HG02852 (cell line): ENCODE data around the gene SYVN1.
"Not testable (repeated sequence)": the region's sequence is repeated elsewhere in the genome, so short reads cannot be mapped to it uniquely, and the experiment has no call there.

Experiments used
- ATAC-seq: cut with Tn5 transposase; IDR thresholded peaks from one replicate; pipeline ENCODE4 v1.9.1; 2021; ENCODE audit warnings: mild to moderate bottlenecking, moderate library complexity; ENCODE audit not compliant: unreplicated experiment

The SYVN1 gene

DNA sequence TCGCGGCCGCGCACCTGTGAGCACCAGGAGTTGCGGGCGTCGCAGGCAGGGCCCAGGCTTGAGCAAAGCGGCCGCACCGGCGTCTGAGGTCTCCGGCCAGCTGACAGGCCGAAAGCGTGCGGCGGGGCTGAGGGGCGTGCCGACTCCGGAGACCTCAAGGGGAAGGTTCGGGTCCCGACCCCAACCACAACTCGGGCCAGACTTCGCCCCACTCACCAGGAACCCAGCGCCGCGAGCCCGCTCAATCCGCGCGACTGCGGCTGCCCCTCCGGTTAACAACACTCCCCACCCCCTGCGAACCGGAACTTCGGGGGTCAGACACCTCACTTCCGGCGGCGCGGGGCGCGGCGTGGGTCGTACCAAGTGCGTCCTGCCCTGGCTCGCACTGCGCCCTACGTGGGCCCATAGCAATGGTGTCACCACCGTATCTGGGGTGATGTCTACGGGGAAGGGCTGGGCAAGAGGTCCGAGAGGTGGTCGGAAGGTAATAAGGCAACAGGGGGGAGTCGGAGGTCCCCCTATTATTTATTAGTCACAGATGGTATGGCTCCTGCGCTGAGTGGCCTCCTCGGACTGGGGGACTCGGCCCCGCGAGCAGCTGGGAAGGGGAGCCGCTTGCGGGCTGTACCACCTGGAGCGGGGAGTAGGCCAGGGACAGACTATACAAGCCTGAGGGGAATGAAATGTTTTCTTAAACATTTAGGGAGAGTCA is at the start of gene SYVN1:
SYVN1 (minus strand) TSS at position 280 of the 712 bp plus-strand sequence. CDS start 918 bp downstream, outside the sequence.
- ATAC-seq, result peak; percentile 54

DNA sequence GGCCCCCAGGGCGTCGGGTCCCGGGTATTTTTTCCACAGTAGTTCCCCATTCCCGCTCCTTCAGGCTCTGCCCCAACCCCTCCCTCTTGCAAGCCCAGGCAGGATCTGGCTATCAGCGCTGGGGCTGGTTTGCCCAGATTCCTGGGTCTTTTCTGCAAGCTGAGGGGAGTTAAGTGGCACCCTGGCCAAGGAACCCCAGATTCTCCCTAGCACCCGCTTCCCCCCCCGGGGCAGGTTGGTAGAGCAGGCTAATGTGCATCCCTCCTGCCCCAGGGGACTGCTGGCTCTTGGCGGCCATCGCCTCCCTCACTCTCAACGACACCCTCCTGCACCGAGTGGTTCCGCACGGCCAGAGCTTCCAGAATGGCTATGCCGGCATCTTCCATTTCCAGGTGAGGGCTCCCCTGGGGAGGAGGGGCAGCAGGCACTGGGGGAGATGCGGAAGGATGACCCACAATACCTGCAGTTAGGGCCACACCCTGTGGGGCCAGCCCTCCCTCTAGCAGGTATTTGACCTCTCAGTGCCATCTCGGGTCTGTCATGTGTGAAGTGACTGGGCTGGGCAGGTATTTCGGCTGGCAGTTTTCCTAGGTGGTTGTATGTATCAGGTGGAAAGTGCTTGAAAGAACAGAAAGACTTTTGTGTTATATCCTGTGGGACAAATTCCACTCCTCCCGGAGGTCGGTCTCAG is 49.0 kb upstream of the SYVN1 start:
- no peak for ATAC-seq

DNA sequence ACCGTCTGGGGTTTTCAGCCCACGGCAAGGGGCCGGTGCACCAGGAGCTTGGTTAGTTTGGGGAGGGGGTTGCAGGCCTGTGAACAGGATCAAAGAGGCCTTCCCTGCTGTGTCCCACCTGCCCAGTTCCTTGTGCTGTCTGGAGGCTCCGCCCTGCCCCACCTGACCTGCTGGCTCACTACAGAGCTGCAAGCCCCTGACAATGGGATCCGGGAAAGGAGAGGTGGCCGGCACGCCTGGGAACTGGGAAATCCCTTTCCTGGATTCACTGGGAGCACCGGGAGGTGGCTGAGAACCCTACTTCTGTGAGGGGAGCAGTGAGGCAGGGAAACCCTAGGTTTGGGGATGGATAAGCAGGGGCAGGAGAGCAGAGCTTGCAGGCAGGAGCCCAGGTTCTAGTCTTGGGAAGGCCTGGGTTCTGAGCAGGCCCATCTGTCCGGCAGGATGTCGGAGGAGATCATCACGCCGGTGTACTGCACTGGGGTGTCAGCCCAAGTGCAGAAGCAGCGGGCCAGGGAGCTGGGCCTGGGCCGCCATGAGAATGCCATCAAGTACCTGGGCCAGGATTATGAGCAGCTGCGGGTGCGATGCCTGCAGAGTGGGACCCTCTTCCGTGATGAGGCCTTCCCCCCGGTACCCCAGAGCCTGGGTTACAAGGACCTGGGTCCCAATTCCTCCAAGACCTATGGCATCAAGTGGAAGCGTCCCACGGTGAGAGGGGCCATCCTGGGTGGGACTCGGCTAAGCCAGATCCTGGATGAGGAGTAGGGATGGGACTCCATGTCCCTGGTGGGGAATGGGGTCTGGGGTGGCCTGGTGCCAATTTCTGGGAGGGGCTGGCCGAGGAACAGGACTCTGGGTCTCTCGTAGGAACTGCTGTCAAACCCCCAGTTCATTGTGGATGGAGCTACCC is 48.2 kb upstream of the SYVN1 start:
- ATAC-seq, result no peak

DNA sequence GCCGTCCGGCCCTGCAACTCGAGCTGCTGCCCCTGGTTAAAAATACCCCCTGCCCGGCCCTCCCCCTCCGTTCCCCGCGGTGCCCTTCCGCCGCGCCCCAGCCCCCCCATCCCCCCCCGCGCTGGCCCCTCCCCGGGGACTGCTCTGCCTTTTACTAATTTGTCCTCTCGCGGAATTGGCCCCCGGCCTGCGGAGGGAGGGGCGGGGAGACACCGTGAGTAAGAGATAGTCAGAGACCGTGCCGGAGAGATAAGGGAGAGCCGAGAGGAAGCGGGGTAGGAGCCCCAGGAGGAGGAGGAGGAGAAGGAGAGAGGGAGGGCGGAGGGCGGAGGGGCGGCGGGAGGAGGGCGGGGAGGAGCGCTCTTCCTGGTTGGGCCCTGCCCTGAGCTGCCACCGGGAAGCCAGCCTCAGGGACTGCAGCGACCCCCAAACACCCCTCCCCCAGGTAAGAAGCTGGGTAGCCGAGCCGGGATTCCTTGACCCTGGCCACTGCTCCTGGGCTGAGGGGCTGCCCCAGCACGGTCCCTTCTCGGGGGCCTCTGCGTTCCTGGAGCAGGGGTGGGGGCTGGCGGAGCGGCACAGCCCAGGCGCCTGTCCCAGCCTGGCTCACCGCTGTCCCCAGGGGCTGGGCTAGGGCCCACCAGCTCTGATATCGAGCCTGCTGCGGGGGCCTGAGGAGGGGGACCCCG is 47.4 kb upstream of the SYVN1 start, which contains the start of gene CAPN1:
CAPN1 (plus strand) TSS at position 360 of the 689 bp plus-strand sequence. CDS start 774 bp downstream, outside the sequence.
- ATAC-seq, result peak; percentile 66

DNA sequence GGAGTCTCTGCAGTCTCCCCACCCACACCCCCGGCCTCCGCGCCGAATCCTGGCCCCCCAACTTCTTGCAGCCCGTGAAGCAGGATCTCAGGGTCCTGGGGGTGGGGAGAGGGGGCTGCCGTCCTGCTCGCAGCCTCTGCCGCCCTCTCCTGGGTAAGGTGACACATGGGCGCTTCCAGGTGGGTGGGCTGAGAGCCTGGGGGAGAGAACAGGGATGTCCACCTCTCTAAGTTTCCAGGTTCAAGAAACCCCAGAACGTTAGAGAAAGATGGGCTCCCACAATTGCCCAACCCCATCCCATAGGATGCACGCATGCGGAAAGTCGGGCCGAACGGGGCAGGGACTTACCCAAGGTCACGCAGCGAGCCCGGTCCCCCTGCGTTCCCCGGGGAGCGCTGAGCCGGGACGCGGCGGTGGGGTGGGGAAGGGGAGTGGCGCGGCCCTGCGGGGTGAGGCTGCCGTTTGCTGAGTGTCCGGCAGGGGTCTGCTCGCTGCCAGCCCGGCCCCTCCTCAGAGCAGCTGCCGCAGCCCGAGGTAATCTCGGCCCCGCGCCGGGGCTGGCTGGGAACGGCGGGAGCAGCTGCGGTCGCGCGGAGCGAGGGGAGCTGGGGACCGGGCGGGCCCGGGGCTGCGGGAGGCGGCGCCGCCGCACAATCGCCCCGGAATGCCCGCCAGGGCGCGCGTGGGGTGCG is 46.7 kb upstream of the SYVN1 start:
- peak; percentile 66 for ATAC-seq

DNA sequence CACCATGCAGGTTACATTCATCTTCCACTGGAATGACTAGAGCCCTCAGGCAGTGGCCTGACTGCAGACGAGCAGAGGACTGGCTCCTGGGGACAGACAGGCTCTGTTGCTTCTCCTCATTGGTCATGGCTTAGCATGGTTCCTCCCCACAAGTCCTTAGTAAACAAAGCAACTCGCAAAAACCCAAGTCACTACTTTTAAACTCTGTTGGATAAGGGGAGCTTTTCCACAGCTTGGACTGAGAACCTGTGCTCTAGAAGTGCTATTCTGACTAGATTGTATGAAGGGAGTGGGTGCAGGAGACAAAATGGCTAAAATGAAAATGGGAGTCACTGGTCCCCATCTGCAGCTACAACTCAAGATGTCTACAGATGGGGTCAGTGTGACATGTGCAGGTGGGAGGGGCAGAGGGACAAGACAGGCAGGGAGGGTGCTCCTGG is 40.3 kb upstream of the SYVN1 start:
- not testable (repeated sequence) for ATAC-seq

DNA sequence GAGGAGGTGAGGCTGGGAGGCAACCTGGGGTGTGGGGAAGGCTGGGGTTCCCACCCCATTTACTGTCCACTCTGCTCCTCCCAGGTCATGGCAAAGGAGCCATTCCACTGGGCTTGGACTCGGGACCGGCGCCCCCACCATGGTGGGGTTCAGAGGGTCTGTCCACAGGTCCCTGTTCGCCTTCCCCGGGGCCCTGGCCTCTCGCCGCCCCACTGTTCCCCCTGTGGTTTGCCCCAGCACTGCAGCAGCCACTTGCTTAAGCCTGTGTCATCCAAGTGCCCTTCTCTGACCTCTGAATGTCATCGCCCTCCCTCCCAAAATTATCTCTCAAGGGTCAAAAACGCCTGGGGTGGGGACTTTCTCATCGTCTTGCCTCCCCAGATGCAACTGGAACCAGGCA is 38.3 kb upstream of the SYVN1 start:
- no peak for ATAC-seq

DNA sequence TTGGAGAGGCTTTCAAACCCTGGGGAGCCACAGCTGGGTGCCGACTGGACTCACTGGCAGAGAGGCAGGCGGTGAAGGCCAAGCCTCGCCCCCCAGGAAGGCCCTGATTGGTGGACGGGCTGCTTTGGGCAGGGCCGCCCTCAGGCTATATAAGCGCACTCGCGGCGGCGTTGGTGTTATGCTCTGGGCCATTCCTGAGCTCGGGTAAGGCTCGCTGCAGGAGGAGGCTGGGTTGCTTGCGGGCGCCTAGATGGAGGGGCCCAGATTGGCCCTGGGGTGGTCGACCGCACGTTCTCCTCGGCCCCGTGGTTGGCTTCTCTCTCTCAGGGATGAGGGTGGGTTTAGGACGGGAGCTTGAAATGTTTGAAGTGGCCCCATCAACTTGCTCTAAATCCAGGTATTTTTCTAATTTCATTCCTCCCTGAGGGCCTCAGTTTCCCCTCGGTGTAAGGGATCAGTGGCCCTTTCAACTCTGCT is 35.8 kb upstream of the SYVN1 start, which contains the start of gene SPDYC:
SPDYC (plus strand) TSS at position 176 of the 477 bp plus-strand sequence. CDS start 1,125 bp downstream, outside the sequence.
- no peak for ATAC-seq

DNA sequence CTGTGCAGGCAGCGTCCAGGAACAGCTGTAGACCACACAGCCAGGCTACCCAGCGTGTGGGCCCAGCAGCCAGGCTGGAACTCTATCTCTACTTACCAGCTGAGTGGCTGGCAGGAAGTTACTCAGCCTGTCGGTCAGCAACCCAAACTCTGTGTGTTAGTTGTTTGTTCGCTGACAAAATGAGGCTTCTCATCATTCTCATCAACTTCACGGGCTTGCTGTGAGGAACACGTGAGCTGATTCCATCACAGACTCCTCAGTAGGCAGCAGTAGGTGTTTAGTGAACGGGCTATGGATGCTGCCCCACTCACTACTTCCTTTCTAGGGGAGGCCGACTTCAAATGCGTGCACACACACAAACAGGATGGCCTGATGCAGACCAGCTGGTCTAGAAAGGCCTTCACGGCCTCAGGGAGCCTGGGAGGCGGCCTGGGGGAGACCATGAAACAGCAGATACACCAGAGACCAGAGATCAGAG is 34.9 kb upstream of the SYVN1 start:
- ATAC-seq, result no peak

DNA sequence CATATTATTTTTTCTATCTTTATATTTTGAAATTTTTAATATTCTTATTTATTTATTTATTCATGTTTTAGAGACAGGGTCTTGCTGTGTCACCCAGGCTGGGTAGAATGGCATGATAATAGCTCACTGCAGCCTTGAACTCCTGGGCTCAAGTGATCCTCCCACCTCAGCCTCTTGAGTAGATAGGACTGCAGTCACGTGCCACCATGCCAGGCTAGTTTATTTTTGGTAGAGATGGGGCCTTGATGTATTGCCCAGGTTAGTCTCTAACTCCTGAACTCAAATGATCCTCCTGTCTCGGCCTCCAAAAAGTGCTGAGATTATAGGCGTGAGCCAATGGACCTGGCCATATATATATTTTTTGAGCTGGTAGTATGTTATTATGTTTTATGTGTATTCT is 33.3 kb upstream of the SYVN1 start:
- ATAC-seq, result no peak

DNA sequence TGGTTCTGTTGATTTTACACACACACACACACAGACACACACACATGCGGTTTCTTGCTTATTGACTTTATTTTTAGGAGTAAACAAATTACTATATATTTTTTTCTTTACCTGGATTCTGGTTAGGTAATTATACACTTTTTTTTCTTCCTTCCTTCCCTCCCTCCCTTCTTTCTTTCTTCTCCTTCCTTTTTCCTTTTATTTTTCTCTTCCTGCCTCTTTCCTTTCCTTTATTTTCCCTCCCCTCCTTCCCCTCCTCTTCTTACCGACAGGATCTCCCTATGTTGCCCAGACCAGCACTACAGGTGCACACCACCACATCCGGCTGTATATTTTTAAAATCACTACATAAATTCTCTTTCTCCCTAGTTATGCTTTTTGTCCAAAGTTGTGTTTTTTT is 32.6 kb upstream of the SYVN1 start:
- no peak for ATAC-seq

DNA sequence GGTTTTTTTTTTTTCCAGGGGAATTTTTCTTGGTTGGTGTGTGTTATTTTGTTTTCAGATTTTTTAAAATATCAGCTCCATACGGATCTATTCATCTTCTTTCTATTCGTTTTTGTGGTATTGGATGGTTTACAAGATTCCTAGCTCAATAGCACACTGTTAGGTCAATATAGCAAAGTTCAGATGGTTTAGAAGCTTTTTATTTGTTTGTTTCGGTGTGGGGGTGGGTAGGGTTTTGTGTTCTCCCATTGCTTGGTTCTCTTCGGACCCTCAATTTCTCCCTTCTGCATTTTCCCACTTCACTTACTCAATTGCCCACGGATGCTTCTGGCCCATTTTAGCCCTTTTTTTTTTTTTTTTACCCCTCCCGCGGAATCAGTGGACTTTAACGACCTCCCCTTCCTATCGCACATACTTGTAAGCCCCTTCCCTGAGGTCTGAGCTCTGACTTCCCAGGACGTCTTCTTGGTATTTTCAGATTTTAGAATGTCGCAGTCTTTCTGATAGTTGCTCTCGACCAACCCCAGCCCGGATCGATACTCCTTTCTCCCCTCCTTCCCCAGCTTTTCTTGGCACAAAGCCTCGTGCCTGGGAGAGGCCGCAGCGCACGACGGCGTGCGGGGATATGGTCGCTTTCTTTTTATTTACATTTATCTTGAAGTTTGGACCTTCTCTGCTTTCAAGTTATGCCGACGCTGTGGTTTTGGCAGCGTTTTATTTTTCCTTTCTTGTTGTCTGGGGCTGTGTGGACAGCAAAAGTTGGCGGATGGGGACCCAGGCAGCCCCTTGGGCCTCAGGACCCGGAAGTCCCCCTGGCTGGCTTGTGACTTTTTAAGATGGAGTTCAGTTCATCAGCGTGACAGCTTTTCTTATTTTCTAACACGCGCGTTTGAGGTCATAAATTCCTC is 31.3 kb upstream of the SYVN1 start:
- no peak for ATAC-seq

DNA sequence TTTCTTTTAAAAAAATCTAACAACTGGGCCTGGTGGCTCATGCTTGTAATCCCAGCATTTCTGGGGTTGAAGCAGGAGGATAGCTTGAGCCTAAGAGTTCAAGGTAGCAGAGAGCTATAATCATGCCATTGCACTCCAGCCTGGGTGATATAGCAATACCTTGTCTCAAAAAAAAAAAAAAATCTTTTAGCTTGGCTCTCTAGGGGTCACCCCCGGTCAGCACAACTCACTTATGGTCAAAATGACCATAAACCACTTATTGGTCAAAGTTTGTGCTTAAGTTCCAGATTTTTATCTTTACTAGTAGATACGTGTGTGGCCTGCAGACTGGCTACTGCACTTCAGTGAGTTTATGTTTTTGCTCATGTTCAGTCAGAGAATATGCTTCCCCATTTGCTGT is 29.4 kb upstream of the SYVN1 start:
- ATAC-seq, result no peak

DNA sequence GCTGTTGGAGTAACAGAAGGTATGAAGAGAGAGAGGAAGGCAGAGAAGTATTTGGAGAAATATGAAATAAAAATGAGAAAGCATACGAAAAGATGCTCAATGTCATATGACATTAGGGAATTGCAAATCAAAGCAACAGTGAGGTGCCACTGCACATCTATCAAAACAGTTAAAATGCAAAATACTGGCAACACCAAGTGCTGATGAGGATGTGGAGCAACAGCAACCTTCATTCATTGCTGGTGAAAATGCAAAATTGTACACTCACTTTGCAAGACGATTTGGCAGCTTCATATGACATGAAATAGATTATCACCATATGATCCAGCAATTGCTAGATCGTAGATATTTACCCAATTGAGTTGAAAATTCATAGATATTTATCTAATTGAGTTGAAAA is 26.3 kb upstream of the SYVN1 start:
- no peak for ATAC-seq

DNA sequence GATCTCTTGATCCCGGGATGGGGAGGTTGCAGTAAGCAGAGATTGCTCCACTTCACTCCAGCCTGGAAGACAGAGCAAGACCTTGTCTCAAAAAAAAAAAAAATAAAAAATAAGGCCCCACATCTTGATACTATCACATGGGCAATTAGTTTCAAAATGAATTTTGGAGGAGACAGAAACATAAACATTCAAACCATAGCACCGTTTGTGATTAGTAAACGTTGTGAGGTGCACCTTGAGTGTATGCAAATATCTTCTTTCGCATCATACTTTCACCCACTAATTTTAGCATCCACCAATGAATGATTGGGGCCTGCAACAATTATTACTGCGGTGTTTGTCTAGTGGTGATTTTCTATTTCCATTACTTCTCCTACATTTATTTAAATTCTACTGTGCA is 24.7 kb upstream of the SYVN1 start:
- ATAC-seq, result no peak

DNA sequence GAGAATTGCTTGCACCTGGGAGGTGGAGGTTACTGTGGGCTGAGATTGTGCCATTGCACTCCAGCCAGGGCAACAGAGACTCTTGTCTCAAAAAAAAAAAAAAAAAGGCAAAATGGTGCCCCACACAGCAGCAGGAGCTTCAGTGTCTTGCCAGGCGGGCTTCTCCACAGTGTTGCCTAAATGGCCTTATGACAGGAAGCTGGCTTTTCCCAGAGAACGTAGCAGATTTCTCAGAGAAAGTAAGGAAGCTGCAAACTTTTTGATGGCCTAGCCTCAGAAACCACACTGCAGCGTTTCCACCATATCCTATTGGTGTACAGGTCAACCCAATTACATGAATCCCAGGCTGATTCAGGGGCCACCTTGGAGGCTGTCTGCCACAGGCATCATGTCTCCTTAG is 23.0 kb upstream of the SYVN1 start:
- no peak for ATAC-seq

DNA sequence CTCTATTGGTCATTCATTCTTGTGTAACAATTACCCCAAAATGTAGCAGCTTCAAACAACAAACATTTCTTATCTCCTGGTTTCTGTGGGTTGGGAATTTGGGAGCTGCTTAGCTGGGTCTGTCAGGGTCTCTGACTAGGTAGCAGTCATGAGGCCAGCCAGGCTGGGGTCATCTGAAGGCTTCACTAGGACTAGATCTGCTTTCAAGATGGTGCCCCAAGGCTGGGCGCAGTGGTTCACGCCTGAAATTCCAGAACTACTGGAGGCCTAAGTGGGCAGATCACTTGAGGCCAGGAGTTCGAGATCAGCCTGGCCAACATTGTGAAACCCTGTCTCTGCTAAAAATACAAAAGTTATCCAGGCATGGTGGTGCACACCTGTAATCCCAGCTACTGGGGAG is 22.6 kb upstream of the SYVN1 start:
- no peak for ATAC-seq

DNA sequence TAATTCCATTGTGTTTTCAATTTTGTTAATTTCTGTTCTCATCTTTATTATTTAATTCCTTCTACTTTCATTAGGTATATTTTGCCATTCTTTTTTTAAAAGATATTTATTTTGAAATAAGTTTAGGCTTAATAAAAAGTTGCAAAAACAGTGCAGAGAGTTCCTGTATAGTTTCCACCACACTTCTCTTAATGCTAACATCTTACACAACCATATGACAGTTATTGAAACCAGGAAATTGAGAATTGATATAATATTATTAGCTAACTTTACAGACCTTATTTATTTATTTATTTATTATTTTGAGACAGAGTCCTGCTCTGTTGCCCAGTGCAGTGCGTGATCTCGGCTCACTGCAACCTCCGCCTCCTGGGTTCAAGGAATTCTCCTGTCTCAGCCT is 21.9 kb upstream of the SYVN1 start:
- no peak for ATAC-seq

DNA sequence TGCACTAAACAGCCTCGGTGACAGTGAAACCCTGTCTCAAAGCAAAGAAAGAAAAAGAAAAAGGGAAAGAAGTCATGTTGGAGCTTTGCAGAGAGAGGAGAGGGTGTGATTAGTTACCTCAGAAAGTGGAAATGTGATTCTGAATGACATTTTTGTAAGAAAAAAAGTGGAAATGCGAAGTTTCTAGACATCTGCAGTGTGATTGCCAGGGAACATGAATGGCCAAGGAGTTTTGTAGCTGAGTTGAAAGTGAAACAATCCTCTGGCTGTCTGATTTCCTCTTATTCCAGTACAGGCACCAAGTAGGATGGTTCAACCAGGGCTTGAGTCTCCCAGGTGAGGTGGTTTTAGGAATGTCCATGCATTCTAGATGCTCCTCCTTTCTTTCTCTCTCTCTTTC is 17.8 kb upstream of the SYVN1 start:
- ATAC-seq, result no peak
